ENCODE data around the gene TJP3. TPM values are rescaled to one million over a fixed set of nuclear protein-coding genes. Genes with fewer than 3 reads are reported as not detected.
"Not testable (repeated sequence)": the region's sequence is repeated elsewhere in the genome, so short reads cannot be mapped to it uniquely, and the experiment has no call there.

Gene TJP3
- total and polyA plus RNA-seq, 10 of the 15 experiments (the other 5 are each of a cell fraction or from before 2014, with no cell fraction given), result 0.04 to 1.2 (median 0.29) TPM; not detected in 6

DNA sequence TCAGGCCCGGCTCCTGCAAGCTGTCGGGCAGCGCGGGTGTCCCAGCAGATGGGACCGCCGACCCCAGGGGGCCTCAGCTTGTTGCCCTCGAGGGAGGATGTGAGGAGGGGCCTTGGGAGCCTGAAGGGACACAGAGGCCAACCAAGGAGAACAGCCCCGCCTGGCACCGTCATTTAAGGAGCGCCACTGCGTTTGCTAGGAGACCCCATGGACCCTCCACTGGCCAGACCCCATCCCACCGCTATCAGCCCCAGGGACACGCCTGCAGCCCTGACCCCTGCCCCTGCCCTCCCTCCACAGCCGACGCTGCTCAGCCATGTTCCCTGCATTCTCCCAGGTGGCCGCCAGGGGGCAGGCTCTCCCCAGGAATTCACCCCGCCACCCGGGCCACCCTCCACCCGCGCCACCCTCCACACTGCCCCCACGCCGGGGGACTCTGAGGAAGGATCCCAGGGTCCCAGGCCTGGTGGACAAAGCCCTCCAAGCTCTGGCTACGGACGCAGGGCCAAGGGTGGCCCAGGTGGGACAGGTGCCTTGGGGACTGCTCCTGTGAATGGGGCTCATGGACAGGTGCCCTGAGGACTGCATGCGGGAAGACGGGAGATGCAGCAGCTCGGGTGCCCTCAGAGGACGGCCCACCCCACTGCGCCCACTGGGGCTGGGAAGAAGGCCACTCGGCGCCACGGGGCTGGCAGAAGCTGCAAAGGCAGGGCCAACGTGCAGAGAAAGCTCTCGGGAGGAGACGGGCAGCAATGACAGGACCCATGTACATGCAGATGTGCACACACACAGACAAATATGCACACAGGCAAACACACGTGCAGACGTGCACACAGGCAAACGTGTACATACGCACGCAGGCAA, 42.3 kb upstream of the TJP3 start (continued):
- TF ChIP-seq ZZZ3 (IDR thresholded peaks at IDR 0.05; ENCODE audit: control insufficient read depth, insufficient read length, low read depth), result no peak
- no peak for TF ChIP-seq TBL1XR1 (IDR thresholded peaks at IDR 0.05; ENCODE audit: low read depth, low read length)
- TF ChIP-seq BHLHE40 (IDR thresholded peaks at IDR 0.05; ENCODE audit: borderline replicate concordance in 1 of 2, low read depth in 2 of 2, low read length in 1 of 2), result 0 out of 4 replicates have a peak, but pooled peaks of 1 of the 2 experiments have one; percentile 28
- peak; percentile 19 for TF ChIP-seq SP1 (IDR thresholded peaks at IDR 0.05; ENCODE audit: low read depth, low read length)
- peak; percentile 54 for TF ChIP-seq RELA (IDR thresholded peaks at IDR 0.05; ENCODE audit: borderline replicate concordance, partially characterized antibody)
- TF ChIP-seq NBN (IDR thresholded peaks at IDR 0.05), result 0 out of 2 replicates have a peak, but pooled peaks have one; percentile 36
- TF ChIP-seq SMC3 (IDR thresholded peaks at IDR 0.05; ENCODE audit: borderline replicate concordance, low read length), result peak; percentile 90
- TF ChIP-seq YBX1 (IDR thresholded peaks at IDR 0.05), result no peak
- TF ChIP-seq, protein P1, sequence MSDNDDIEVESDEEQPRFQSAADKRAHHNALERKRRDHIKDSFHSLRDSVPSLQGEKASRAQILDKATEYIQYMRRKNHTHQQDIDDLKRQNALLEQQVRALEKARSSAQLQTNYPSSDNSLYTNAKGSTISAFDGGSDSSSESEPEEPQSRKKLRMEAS (IDR thresholded peaks at IDR 0.05; ENCODE audit: low read depth, low read length), result no peak
- peak; percentile 84 for TF ChIP-seq RAD21 (IDR thresholded peaks at IDR 0.05; ENCODE audit: insufficient read depth, low read depth, low read length)
- TF ChIP-seq NR2F1 (conservative IDR thresholded peaks at IDR 0.05), result peak; percentile 85
- TF ChIP-seq STAT1 (conservative IDR thresholded peaks at IDR 0.05), result no peak

DNA sequence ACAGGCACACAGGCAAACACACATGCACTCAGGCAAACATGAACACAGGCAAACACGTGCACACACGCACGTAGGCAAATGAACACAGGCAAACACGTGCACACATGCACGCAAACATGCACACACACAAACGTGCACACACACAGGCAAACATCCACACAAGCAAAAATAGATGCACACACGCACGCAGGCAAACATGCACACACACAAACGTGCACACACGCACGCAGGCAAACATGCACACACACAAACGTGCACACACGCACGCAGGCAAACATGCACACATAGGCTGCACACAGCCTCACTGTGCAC, 41.7 kb upstream of the TJP3 start:
- BruUV-seq (replicated peaks); H3K79me2 ChIP-seq (ENCODE audit: control insufficient read depth, insufficient read depth, low read length); H3K27me3 ChIP-seq (replicated peaks in 1 of 2; ENCODE audit: control insufficient read depth in 2 of 2, insufficient read depth in 2 of 2, low read length in 1 of 2); H4K20me1 ChIP-seq (ENCODE audit: control insufficient read depth, insufficient read depth); H3K9me3 ChIP-seq (replicated peaks; ENCODE audit: control insufficient read depth, insufficient read depth, low read length); H3K9ac ChIP-seq (ENCODE audit: control insufficient read depth, insufficient read depth, low read length); ATAC-seq; H2AFZ ChIP-seq (ENCODE audit: control insufficient read depth, low read depth, low read length); H3K27ac ChIP-seq (ENCODE audit: control insufficient read depth, insufficient read depth); FAIRE-seq; SMC1A ChIA-PET (ENCODE audit: uncharacterized antibody, unreplicated experiment); H3K36me3 ChIP-seq (ENCODE audit: control insufficient read depth in 2 of 2, insufficient read depth in 2 of 2, low read length in 1 of 2); H3K4me3 ChIP-seq; H3K4me2 ChIP-seq (ENCODE audit: control insufficient read depth, insufficient read depth); DNase-seq (ENCODE audit: low read depth, low spot score); intact Hi-C loops (cut with micrococcal nuclease; ENCODE audit: unreplicated experiment): not testable (repeated sequence)
- RAD21 ChIA-PET (ENCODE audit: unreplicated experiment), result interaction anchor here (0.6 to 2.2 kb wide), 3 partner anchors 24 to 40 kb away, joined by 3 to 6 read pairs (median 4); no protein-coding TSS in a partner anchor
- POLR2A ChIA-PET, result interaction anchor here (0.6 kb wide), 1 partner anchor 331 kb away, joined by 3 read pairs; no protein-coding TSS in a partner anchor
- TF ChIP-seq NR2C2 (IDR thresholded peaks at IDR 0.05; ENCODE audit: borderline replicate concordance, control insufficient read depth, insufficient read length, low read depth) (peak; percentile 32), POLR2A (IDR thresholded peaks at IDR 0.05; ENCODE audit: low read depth, low read length) (peak; percentile 39; the same call in 1 of the 2 replicates), TARDBP (IDR thresholded peaks at IDR 0.05; ENCODE audit: borderline replicate concordance) (0 out of 2 replicates have a peak, but pooled peaks have one; percentile 12)
- in situ Hi-C loops (cut with MboI), result loop anchor here (10.0 kb wide), 1 partner anchor 538 kb away; no protein-coding TSS in a partner anchor
- CTCF ChIA-PET, result interaction anchor here (0.8 to 3.8 kb wide), 5 partner anchors 32 to 121 kb away, joined by 3 to 22 read pairs (median 3); partner anchors contain the start of gene PIP5K1C
- peaks cover 17% of the 10 kb centered on the region for H3K4me1 ChIP-seq (ENCODE audit: control insufficient read depth, insufficient read depth, low read length)
- 93% methylated on average over 14 of the region's 14 CpGs for WGBS (ENCODE audit: insufficient coverage, insufficient replicate concordance, low lambda C conversion rate, missing lambda C conversion rate)

All from GM12878 (cell line).